Activated naive CD8-positive, alpha-beta T cell (primary cell): Measurements from ENCODE around the gene IGF2R.

ENCODE experiments used
- H3K27ac Mint-ChIP-seq: one replicate; pipeline ENCODE4 v1.8.0; 2021; ENCODE audit warnings: mixed read lengths
- H3K27me3 Mint-ChIP-seq: one replicate; pipeline ENCODE4 v1.8.0; 2021; ENCODE audit warnings: mixed read lengths
- H3K36me3 Mint-ChIP-seq: one replicate; pipeline ENCODE4 v1.8.0; 2021; ENCODE audit warnings: mixed read lengths
- H3K4me1 Mint-ChIP-seq: one replicate; pipeline ENCODE4 v1.8.0; 2021; ENCODE audit warnings: low read depth, mixed read lengths
- H3K4me3 Mint-ChIP-seq: one replicate; pipeline ENCODE4 v1.8.0; 2021; ENCODE audit warnings: mild to moderate bottlenecking, mixed read lengths
- H3K9me3 Mint-ChIP-seq: one replicate; pipeline ENCODE4 v1.8.0; 2021; ENCODE audit warnings: low read depth, mixed read lengths

The IGF2R gene

GRCh38 chr6:160067564-160067963, 98.7 kb downstream of the IGF2R start:
- Mint-ChIP-seq H3K4me1 (peaks cover 32% of the 10 kb centered on the region), H3K27ac (peak overlapping the region; percentile 41), H3K36me3 (peaks cover 38% of the 10 kb centered on the region), H3K27me3 (no peaks in the 10 kb centered on the region), H3K9me3 (no peaks in the 10 kb centered on the region), H3K4me3 (no peak overlapping the region)

GRCh38 chr6:160068346-160068745, 99.5 kb downstream of the IGF2R start:
- H3K36me3 Mint-ChIP-seq = peaks cover 40% of the 10 kb centered on the region
- no peak overlapping the region for H3K27ac Mint-ChIP-seq
- no peaks in the 10 kb centered on the region for H3K9me3 Mint-ChIP-seq
- peak overlapping the region; percentile 60 for H3K4me3 Mint-ChIP-seq
- peaks cover 32% of the 10 kb centered on the region for H3K4me1 Mint-ChIP-seq
- no peaks in the 10 kb centered on the region for H3K27me3 Mint-ChIP-seq

GRCh38 chr6:160069050-160069454, 100.2 kb downstream of the IGF2R start:
- Mint-ChIP-seq H3K9me3 (no peaks in the 10 kb centered on the region), H3K36me3 (peaks cover 40% of the 10 kb centered on the region), H3K4me1 (peaks cover 32% of the 10 kb centered on the region), H3K27me3 (no peaks in the 10 kb centered on the region), H3K4me3 (peak overlapping the region; percentile 60), H3K27ac (no peak overlapping the region)

- Mint-ChIP-seq H3K27ac (no peak overlapping the region), H3K4me3 (peak overlapping the region; percentile 60), H3K27me3 (no peaks in the 10 kb centered on the region), H3K36me3 (peaks cover 40% of the 10 kb centered on the region), H3K9me3 (no peaks in the 10 kb centered on the region), H3K4me1 (peaks cover 32% of the 10 kb centered on the region)
Measured at GRCh38 chr6:160069459-160069858, 100.6 kb downstream of the IGF2R start.

- H3K9me3 Mint-ChIP-seq = no peaks in the 10 kb centered on the region
- H3K27ac Mint-ChIP-seq = no peak overlapping the region
- peaks cover 32% of the 10 kb centered on the region for H3K4me1 Mint-ChIP-seq
- no peak overlapping the region for H3K4me3 Mint-ChIP-seq
- H3K36me3 Mint-ChIP-seq = peaks cover 34% of the 10 kb centered on the region
- H3K27me3 Mint-ChIP-seq = no peaks in the 10 kb centered on the region
Measured at GRCh38 chr6:160070427-160070826, 101.5 kb downstream of the IGF2R start.

GRCh38 chr6:160070831-160071230, 101.9 kb downstream of the IGF2R start:
- no peak overlapping the region for H3K27ac Mint-ChIP-seq
- no peaks in the 10 kb centered on the region for H3K9me3 Mint-ChIP-seq
- peaks cover 36% of the 10 kb centered on the region for H3K36me3 Mint-ChIP-seq
- H3K4me3 Mint-ChIP-seq = no peak overlapping the region
- no peaks in the 10 kb centered on the region for H3K27me3 Mint-ChIP-seq
- peaks cover 32% of the 10 kb centered on the region for H3K4me1 Mint-ChIP-seq

- H3K4me3 Mint-ChIP-seq = no peak overlapping the region
- H3K36me3 Mint-ChIP-seq = peaks cover 30% of the 10 kb centered on the region
- peak overlapping the region; percentile 28 for H3K27ac Mint-ChIP-seq
- no peaks in the 10 kb centered on the region for H3K9me3 Mint-ChIP-seq
- H3K27me3 Mint-ChIP-seq = no peaks in the 10 kb centered on the region
- peaks cover 29% of the 10 kb centered on the region for H3K4me1 Mint-ChIP-seq
Measured at GRCh38 chr6:160071805-160072690, 103.2 kb downstream of the IGF2R start.

GRCh38 chr6:160073272-160073671, 104.4 kb downstream of the IGF2R start:
- no peak overlapping the region for H3K27ac Mint-ChIP-seq
- no peaks in the 10 kb centered on the region for H3K9me3 Mint-ChIP-seq

GRCh38 chr6:160076009-160076408, 107.1 kb downstream of the IGF2R start:
- Mint-ChIP-seq H3K36me3 (peaks cover 14% of the 10 kb centered on the region), H3K27me3 (no peaks in the 10 kb centered on the region), H3K9me3 (no peaks in the 10 kb centered on the region), H3K27ac (no peak overlapping the region), H3K4me1 (no peaks in the 10 kb centered on the region), H3K4me3 (no peak overlapping the region)

More at GRCh38 chr6:160073272-160073671, 104.4 kb downstream of the IGF2R start:
- Mint-ChIP-seq H3K36me3 (peaks cover 24% of the 10 kb centered on the region), H3K4me1 (peaks cover 21% of the 10 kb centered on the region), H3K27me3 (no peaks in the 10 kb centered on the region), H3K4me3 (no peak overlapping the region)

- Mint-ChIP-seq H3K36me3 (peaks cover 21% of the 10 kb centered on the region), H3K27me3 (no peaks in the 10 kb centered on the region), H3K27ac (no peak overlapping the region), H3K4me3 (no peak overlapping the region), H3K9me3 (no peaks in the 10 kb centered on the region), H3K4me1 (no peaks in the 10 kb centered on the region)
Measured at GRCh38 chr6:160077024-160077423, 108.1 kb downstream of the IGF2R start.

GRCh38 chr6:160077526-160077925, 108.6 kb downstream of the IGF2R start:
- Mint-ChIP-seq H3K27me3 (no peaks in the 10 kb centered on the region), H3K9me3 (no peaks in the 10 kb centered on the region), H3K36me3 (peaks cover 20% of the 10 kb centered on the region), H3K4me3 (no peak overlapping the region), H3K27ac (no peak overlapping the region), H3K4me1 (no peaks in the 10 kb centered on the region)

GRCh38 chr6:160078883-160079685, 110.2 kb downstream of the IGF2R start:
- no peak overlapping the region for H3K4me3 Mint-ChIP-seq
- no peaks in the 10 kb centered on the region for H3K4me1 Mint-ChIP-seq
- no peaks in the 10 kb centered on the region for H3K9me3 Mint-ChIP-seq
- peaks cover 13% of the 10 kb centered on the region for H3K36me3 Mint-ChIP-seq
- no peak overlapping the region for H3K27ac Mint-ChIP-seq
- H3K27me3 Mint-ChIP-seq = no peaks in the 10 kb centered on the region

- H3K27ac Mint-ChIP-seq = no peak overlapping the region
- no peaks in the 10 kb centered on the region for H3K4me1 Mint-ChIP-seq
- no peaks in the 10 kb centered on the region for H3K27me3 Mint-ChIP-seq
- H3K9me3 Mint-ChIP-seq = no peaks in the 10 kb centered on the region
- H3K36me3 Mint-ChIP-seq = peaks cover 15% of the 10 kb centered on the region
- no peak overlapping the region for H3K4me3 Mint-ChIP-seq
Measured at GRCh38 chr6:160079686-160080043, 110.8 kb downstream of the IGF2R start.

GRCh38 chr6:160080097-160080496, 111.2 kb downstream of the IGF2R start:
- Mint-ChIP-seq H3K36me3 (peaks cover 15% of the 10 kb centered on the region), H3K27ac (no peak overlapping the region), H3K27me3 (no peaks in the 10 kb centered on the region)

GRCh38 chr6:160081398-160081797, 112.5 kb downstream of the IGF2R start:
- H3K9me3 Mint-ChIP-seq = no peaks in the 10 kb centered on the region
- H3K36me3 Mint-ChIP-seq = peaks cover 23% of the 10 kb centered on the region
- no peak overlapping the region for H3K27ac Mint-ChIP-seq
- no peak overlapping the region for H3K4me3 Mint-ChIP-seq
- H3K27me3 Mint-ChIP-seq = no peaks in the 10 kb centered on the region
- no peaks in the 10 kb centered on the region for H3K4me1 Mint-ChIP-seq

More at GRCh38 chr6:160080097-160080496, 111.2 kb downstream of the IGF2R start:
- H3K4me3 Mint-ChIP-seq = no peak overlapping the region
- H3K4me1 Mint-ChIP-seq = no peaks in the 10 kb centered on the region
- no peaks in the 10 kb centered on the region for H3K9me3 Mint-ChIP-seq
